ENCODE measurements around the gene CD9. TPM values are rescaled to one million over a fixed set of nuclear protein-coding genes. Genes with fewer than 3 reads are reported as not detected.
"Not testable (repeated sequence)": the region's sequence is repeated elsewhere in the genome, so short reads cannot be mapped to it uniquely, and the experiment has no call there.

Gene CD9
- total and polyA plus RNA-seq, 8 donors: 100 to 512 (median 121) TPM

GRCh38 chr12:6183689-6184428 lies 16.3 kb upstream of the CD9 start:
- Histone ChIP-seq H3K4me3 (no peak overlapping the region), H3K27ac (peak overlapping the region in 1 of 2 donors; percentile 27), H3K9me3 (no peaks in the 10 kb centered on the region), H3K27me3 (no peaks in the 10 kb centered on the region), H3K36me3 (no peaks in the 10 kb centered on the region), H3K4me1 (peaks cover 24 to 52% of the 10 kb centered on the region in 2 donors)
- ATAC-seq: peak; percentile 28
- DNase-seq: no peak
- no peak for TF ChIP-seq CTCF (IDR thresholded peaks at IDR 0.05)
- intact Hi-C loops (cut with DNase I): loop anchor here in 1 of 2 donors (10.0 kb wide), 1 partner anchor 109 kb away; no protein-coding TSS in a partner anchor

GRCh38 chr12:6185961-6186827 lies 14.0 kb upstream of the CD9 start:
- TF ChIP-seq CTCF (IDR thresholded peaks at IDR 0.05): no peak
- H3K9me3 ChIP-seq: no peaks in the 10 kb centered on the region
- H3K4me3 ChIP-seq: no peak overlapping the region
- DNase-seq: no peak
- no peak overlapping the region for H3K27ac ChIP-seq
- intact Hi-C loops (cut with DNase I): loop anchor here in 1 of 2 donors (10.0 kb wide), 1 partner anchor 111 kb away; no protein-coding TSS in a partner anchor
- no peaks in the 10 kb centered on the region for H3K27me3 ChIP-seq
- H3K4me1 ChIP-seq: peaks cover 11 to 32% of the 10 kb centered on the region in 2 donors
- H3K36me3 ChIP-seq: no peaks in the 10 kb centered on the region
- no peak for ATAC-seq

- H3K36me3 ChIP-seq: no peaks in the 10 kb centered on the region
- no peak overlapping the region for H3K27ac ChIP-seq
- TF ChIP-seq CTCF (IDR thresholded peaks at IDR 0.05): no peak
- no peaks in the 10 kb centered on the region for H3K27me3 ChIP-seq
- DNase-seq (peak in 1 of 4 donors; percentile 31), ATAC-seq (no peak)
- H3K4me3 ChIP-seq: no peak overlapping the region
- H3K4me1 ChIP-seq: peaks cover 0 to 14% of the 10 kb centered on the region in 2 donors
- H3K9me3 ChIP-seq: no peaks in the 10 kb centered on the region
- intact Hi-C loops (cut with DNase I): loop anchor here in 1 of 2 donors (10.0 kb wide), 1 partner anchor 113 kb away; no protein-coding TSS in a partner anchor
Measured at GRCh38 chr12:6187948-6188793, 12.0 kb upstream of the CD9 start.

GRCh38 chr12:6189028-6189427 lies 11.2 kb upstream of the CD9 start:
- ATAC-seq (no peak), DNase-seq (peak in 1 of 4 donors; percentile 9)
- peaks cover 0 to 5% of the 10 kb centered on the region in 2 donors for H3K4me1 ChIP-seq
- intact Hi-C loops (cut with DNase I): loop anchor here in 1 of 2 donors (10.0 kb wide), 1 partner anchor 114 kb away; no protein-coding TSS in a partner anchor
- H3K27ac ChIP-seq: no peak overlapping the region
- TF ChIP-seq CTCF (IDR thresholded peaks at IDR 0.05): no peak
- no peaks in the 10 kb centered on the region for H3K9me3 ChIP-seq
- H3K27me3 ChIP-seq: peaks cover 0 to 6% of the 10 kb centered on the region in 2 donors
- H3K4me3 ChIP-seq: no peak overlapping the region
- H3K36me3 ChIP-seq: no peaks in the 10 kb centered on the region

GRCh38 chr12:6189952-6190598 lies 10.1 kb upstream of the CD9 start:
- H3K4me1 ChIP-seq, H3K36me3 ChIP-seq, H3K27ac ChIP-seq, H3K9me3 ChIP-seq, ATAC-seq, H3K4me3 ChIP-seq, H3K27me3 ChIP-seq: not testable (repeated sequence)
- peak in 1 of 4 donors; percentile 22 for DNase-seq
- intact Hi-C loops (cut with DNase I): loop anchor here in 1 of 2 donors (10.0 kb wide), 1 partner anchor 115 kb away; no protein-coding TSS in a partner anchor

GRCh38 chr12:6190767-6191530 lies 9.3 kb upstream of the CD9 start:
- intact Hi-C loops (cut with DNase I); H3K36me3 ChIP-seq; H3K4me3 ChIP-seq; H3K27me3 ChIP-seq; H3K27ac ChIP-seq; ATAC-seq; H3K9me3 ChIP-seq: not testable (repeated sequence)
- peak in 1 of 4 donors; percentile 66 for DNase-seq
- peaks cover 0 to 11% of the 10 kb centered on the region in 2 donors for H3K4me1 ChIP-seq
